ENCODE measurements around the gene S100A14. TPM values are rescaled to one million over a fixed set of nuclear protein-coding genes. Genes with fewer than 3 reads are reported as not detected.

Gene S100A14
- total and polyA plus RNA-seq, 2 of the 13 experiments (the other 11 are each of a cell fraction or from before 2014, with no cell fraction given) = 1.4 to 7.7 TPM

GRCh38 chr1:153630384-153630783 is 14.3 kb upstream of the S100A14 start:
- no peak overlapping the region for H2AFZ ChIP-seq (ENCODE audit: low read length)
- no TSS peak for BruUV-seq (replicated peaks)
- intact Hi-C loops (cut with micrococcal nuclease; ENCODE audit: unreplicated experiment) (loop anchor here (5.0 kb wide), 1 partner anchor 42 kb away; the partner anchor contains the start of gene ILF2), in situ Hi-C loops (cut with HindIII; ENCODE audit: extremely low pct_ligation_motif_present, low pct_unique_long_range_greater_than_20kb) (no loop called here)
- peak overlapping the region; percentile 91 for H3K4me2 ChIP-seq (ENCODE audit: low read depth, low read length)
- ATAC-seq (no peak), DNase-seq (ENCODE audit: low spot score) (no peak), FAIRE-seq (no peak)
- H3K27me3 ChIP-seq (ENCODE audit: control insufficient read depth in 1 of 2, insufficient read depth in 2 of 2, low read length in 2 of 2) = no peaks in the 10 kb centered on the region
- H3K9me3 ChIP-seq (ENCODE audit: low read length) = no peaks in the 10 kb centered on the region
- ChIA-PET CTCF (ENCODE audit: low intra/inter-chr PET ratio, low total read pairs) (no interaction called here), POLR2A (interaction anchor here (0.9 to 15.2 kb wide), 6 partner anchors 12 to 360 kb away, joined by 3 to 390 read pairs (median 3); partner anchors contain the start of genes RPS27, S100A14 and S100A16)
- peak overlapping the region; percentile 55 to 84 (median 72); a peak in 5 of 6 replicates for H3K4me3 ChIP-seq (replicated peaks in 1 of 3; ENCODE audit: insufficient read depth in 1 of 3, low read depth in 2 of 3, low read length in 3 of 3)
- H3K79me2 ChIP-seq (ENCODE audit: insufficient read depth, low read length) = peaks cover 47% of the 10 kb centered on the region
- 40% methylated on average over 6 of the region's 7 CpGs for WGBS (ENCODE audit: low lambda C conversion rate)
- peak overlapping the region; percentile 87 for H3K27ac ChIP-seq (ENCODE audit: extremely low read length, insufficient read depth, low read length)
- no peaks in the 10 kb centered on the region; a peak in 1 of 5 replicates for H3K36me3 ChIP-seq (replicated peaks in 1 of 2; ENCODE audit: control insufficient read depth in 1 of 2, insufficient read depth in 2 of 2, low read length in 2 of 2)
- H3K9ac ChIP-seq (ENCODE audit: insufficient read depth, low read depth, low read length) = peak overlapping the region; percentile 78
- H4K20me1 ChIP-seq (ENCODE audit: insufficient read depth, low read length) = peaks cover 6% of the 10 kb centered on the region
- peaks cover 72% of the 10 kb centered on the region for H3K4me1 ChIP-seq (ENCODE audit: insufficient read depth, low read length)
- no peak for TF ChIP-seq ZNF512B (CRISPR knock-in tag; IDR thresholded peaks at IDR 0.05; ENCODE audit: borderline replicate concordance)
- no peak for TF ChIP-seq RFX1 (IDR thresholded peaks at IDR 0.05)
- TF ChIP-seq SMAD1 (CRISPR knock-in tag; IDR thresholded peaks at IDR 0.05; ENCODE audit: borderline replicate concordance, low read depth) = no peak
- TF ChIP-seq ZBTB33 (CRISPR knock-in tag; IDR thresholded peaks at IDR 0.05) = no peak
- TF ChIP-seq DMAP1 (CRISPR knock-in tag; IDR thresholded peaks at IDR 0.05) = 0 out of 2 replicates have a peak, but pooled peaks have one; percentile 15
- TF ChIP-seq PCBP1 (IDR thresholded peaks at IDR 0.05; ENCODE audit: borderline replicate concordance, low read depth, low read length) = no peak
- TF ChIP-seq ZNF10 (CRISPR knock-in tag; IDR thresholded peaks at IDR 0.05; ENCODE audit: borderline replicate concordance, low read depth) = no peak
- TF ChIP-seq ZFYVE20 (CRISPR knock-in tag; IDR thresholded peaks at IDR 0.05; ENCODE audit: borderline replicate concordance, low read depth) = no peak
- no peak for TF ChIP-seq ZBTB10 (CRISPR knock-in tag; IDR thresholded peaks at IDR 0.05; ENCODE audit: borderline replicate concordance)
- no peak for TF ChIP-seq RELA (CRISPR knock-in tag; IDR thresholded peaks at IDR 0.05)
- 0 out of 2 replicates have a peak, but pooled peaks have one; percentile 39 for TF ChIP-seq SP4 (CRISPR knock-in tag; IDR thresholded peaks at IDR 0.05)

All from HepG2 (cell line).